Measurements from ENCODE around the gene SEC14L2.

- TF ChIP-seq EZH2 (IDR thresholded peaks at IDR 0.05; ENCODE audit: borderline replicate concordance, low read depth, low read length, poor library complexity, severe bottlenecking) (no peak), CTCF (conservative IDR thresholded peaks at IDR 0.05; ENCODE audit: low read depth, low read length) (peak; percentile 63)
These were observed 5.7 kb upstream of the SEC14L2 start for GRCh38 chr22:30390974-30391691.
